HCT116 (cell line): ENCODE results near the gene GALNT13. TPM values are rescaled to one million over a fixed set of nuclear protein-coding genes. Genes with fewer than 3 reads are reported as not detected.

Source experiments
- ATAC-seq: fragments of 200-7000 bp; cut with Tn5 transposase; 2 replicates; pipeline ENCODE4 v1.9.1; 2020; ENCODE audit warnings: mild to moderate bottlenecking, moderate library complexity
- BruUV-seq: library from RNA; stranded (reverse); fragments of 400-500 nt; replicated peaks from 2 replicates; lab custom pipeline; 2021; lab: Mats Ljungman, UMichigan
- CTCF ChIA-PET: fragments of 300-600 bp; sonication (Branson Sonifier 250); formaldehyde crosslinking; loops from one replicate; lab custom pipeline; 2021; ENCODE audit warnings: antibody characterized with exemption; lab: Charles Lee
- POLR2A ChIA-PET: fragments of 300-600, 350-600 bp; sonication (Branson Sonifier 250); formaldehyde crosslinking; loops from one replicate; lab custom pipeline; 2021; ENCODE audit warnings: antibody characterized with exemption; lab: Charles Lee
- RAD21 ChIA-PET, 2 experiments: fragments of 300-600 bp; sonication (Branson Sonifier 250); formaldehyde crosslinking; loops; one replicate each; lab custom pipeline; 2023; ENCODE audit warnings: low total read pairs in 2 of 2; ENCODE audit not compliant: uncharacterized antibody in 2 of 2, unreplicated experiment in 2 of 2, low non-redundant PET in 1 of 2; lab: Charles Lee
- DNase-seq: peaks from one replicate; pipeline ENCODE4 v3.0.0-alpha.2; 2010; ENCODE audit warnings: low read depth, low spot score
- H2AFZ ChIP-seq: fragments of 200-600 bp; shearing (Covaris generic), sonication (generic); 2 replicates; pipeline ENCODE4 v1.6.1; 2017; ENCODE audit warnings: low read depth, mixed run types, mixed read lengths, antibody characterized with exemption, low read length; ENCODE audit not compliant: poor library complexity, severe bottlenecking
- H3K27ac ChIP-seq: 2 replicates; pipeline ENCODE4 v1.5.1; 2012; ENCODE audit warnings: low read depth, low read length
- H3K27me3 ChIP-seq: fragments of 200-600 bp; sonication (generic); 2 replicates; pipeline ENCODE4 v1.6.1; 2016; ENCODE audit warnings: mixed run types, low read length, mixed read lengths; ENCODE audit not compliant: insufficient read depth
- H3K36me3 ChIP-seq, 2 experiments: fragments of 200-500 bp in 1 of 2; fragments of 200-600 bp in 1 of 2; sonication (Bioruptor generic) in 1 of 2; sonication (generic) in 1 of 2; 2 replicates each; pipeline versions ENCODE4 v1.5.1 to v1.6.1; 2014 to 2016; ENCODE audit warnings: low read length in 2 of 2, inconsistent platforms in 1 of 2, mixed read lengths in 1 of 2, mixed run types in 1 of 2; ENCODE audit not compliant: insufficient read depth in 2 of 2, control insufficient read depth in 1 of 2
- H3K4me1 ChIP-seq, 2 experiments: fragments of 200-600 bp in 1 of 2; sonication (generic) in 1 of 2; 2 replicates each; pipeline versions ENCODE4 v1.5.1 to v1.6.1; 2012 to 2017; ENCODE audit warnings: low read length in 2 of 2, inconsistent platforms in 1 of 2, mild to moderate bottlenecking in 1 of 2, mixed read lengths in 1 of 2, mixed run types in 1 of 2, moderate library complexity in 1 of 2; ENCODE audit not compliant: insufficient read depth in 2 of 2, control insufficient read depth in 1 of 2
- H3K4me2 ChIP-seq: fragments of 200-600 bp; sonication (generic); 2 replicates; pipeline ENCODE4 v1.6.1; 2017; ENCODE audit warnings: mixed run types, low read length, mixed read lengths
- H3K4me3 ChIP-seq, 2 experiments: fragments of 200-600 bp in 1 of 2; sonication (generic) in 1 of 2; replicated peaks in 1 of 2; 2 replicates each; pipeline ENCODE4 v1.5.1; 2011 to 2016; ENCODE audit warnings: low read length in 2 of 2, control low read depth in 1 of 2, low read depth in 1 of 2, mild to moderate bottlenecking in 1 of 2, mixed read lengths in 1 of 2, mixed run types in 1 of 2
- H3K79me2 ChIP-seq: fragments of 200-600 bp; sonication (generic); 2 replicates; pipeline ENCODE4 v1.6.1; 2017; ENCODE audit warnings: mild to moderate bottlenecking, mixed run types, low read length, moderate library complexity, mixed read lengths; ENCODE audit not compliant: insufficient read depth
- H3K9ac ChIP-seq: fragments of 200-600 bp; sonication (generic); 2 replicates; pipeline ENCODE4 v1.6.1; 2016; ENCODE audit warnings: low read length, mixed read lengths
- H3K9me2 ChIP-seq: fragments of 200-600 bp; sonication (generic), shearing (Covaris generic); 2 replicates; pipeline ENCODE4 v1.6.1; 2017; ENCODE audit warnings: mixed run types, mild to moderate bottlenecking, moderate library complexity; ENCODE audit not compliant: insufficient read depth
- H3K9me3 ChIP-seq, 2 experiments: fragments of 200-500 bp in 1 of 2; fragments of 200-600 bp in 1 of 2; sonication (Bioruptor generic) in 1 of 2; sonication (generic) in 1 of 2; 2 replicates each; pipeline ENCODE4 v1.6.1; 2014 to 2017; ENCODE audit warnings: low read length in 2 of 2, mixed read lengths in 2 of 2, inconsistent platforms in 1 of 2, low read depth in 1 of 2, mild to moderate bottlenecking in 1 of 2, mixed run types in 1 of 2, moderate library complexity in 1 of 2; ENCODE audit not compliant: control insufficient read depth in 1 of 2, insufficient read depth in 1 of 2
- H4K20me1 ChIP-seq: fragments of 200-600 bp; sonication (generic), shearing (Covaris generic); 2 replicates; pipeline ENCODE4 v1.6.1; 2017; ENCODE audit warnings: mixed run types, mild to moderate bottlenecking, moderate library complexity; ENCODE audit not compliant: insufficient read depth
- CBX3 ChIP-seq: IDR thresholded peaks from 2 replicates; pipeline ENCODE4 v1.6.1; 2012; ENCODE audit warnings: low read depth
- EGR1 ChIP-seq: IDR thresholded peaks from 2 replicates; pipeline ENCODE4 v1.6.1; 2012; ENCODE audit warnings: low read depth
- ELF1 ChIP-seq: IDR thresholded peaks from 2 replicates; pipeline ENCODE4 v1.6.1; 2012; ENCODE audit warnings: low read depth, borderline replicate concordance
- EZH2 ChIP-seq: fragments of 200-600 bp; sonication (generic); IDR thresholded peaks from 2 replicates; pipeline ENCODE4 v1.6.1; 2017; ENCODE audit warnings: antibody characterized with exemption, mixed run types
- FOSL1 ChIP-seq: IDR thresholded peaks from 2 replicates; pipeline ENCODE4 v1.6.1; 2012; ENCODE audit warnings: low read depth
- JUND ChIP-seq: IDR thresholded peaks from 2 replicates; pipeline ENCODE4 v1.6.1; 2012
- POLR2A ChIP-seq: IDR thresholded peaks from 2 replicates; pipeline ENCODE4 v1.7.0; 2011; ENCODE audit warnings: borderline replicate concordance; ENCODE audit not compliant: insufficient read depth, insufficient read length; ENCODE audit errors: extremely low read depth
- POLR2AphosphoS5 ChIP-seq: IDR thresholded peaks from 2 replicates; pipeline ENCODE4 v1.6.1; 2011; ENCODE audit warnings: mild to moderate bottlenecking, low read depth, low read length, moderate library complexity
- RAD21 ChIP-seq: IDR thresholded peaks from 2 replicates; pipeline ENCODE4 v1.6.1; 2012; ENCODE audit warnings: low read depth, mild to moderate bottlenecking
- REST ChIP-seq: IDR thresholded peaks from 2 replicates; pipeline ENCODE4 v1.6.1; 2012; ENCODE audit warnings: low read depth
- SIN3A ChIP-seq: IDR thresholded peaks from 2 replicates; pipeline ENCODE4 v1.6.1; 2012; ENCODE audit warnings: low read depth
- SP1 ChIP-seq: IDR thresholded peaks from 2 replicates; pipeline ENCODE4 v1.6.1; 2012; ENCODE audit warnings: low read depth
- SRF ChIP-seq: IDR thresholded peaks from 2 replicates; pipeline ENCODE4 v1.6.1; 2012; ENCODE audit warnings: low read depth
- TCF7L2 ChIP-seq: IDR thresholded peaks from 2 replicates; pipeline ENCODE4 v1.7.0; 2011; ENCODE audit warnings: borderline replicate concordance, inconsistent platforms; ENCODE audit not compliant: insufficient read depth, insufficient read length; ENCODE audit errors: extremely low read depth
- YY1 ChIP-seq: IDR thresholded peaks from 2 replicates; pipeline ENCODE4 v1.6.1; 2011; ENCODE audit warnings: low read length, low read depth, moderate library complexity, mild to moderate bottlenecking; ENCODE audit not compliant: insufficient replicate concordance; ENCODE audit errors: extremely low read depth
- ZBTB33 ChIP-seq: IDR thresholded peaks from 2 replicates; pipeline ENCODE4 v1.6.1; 2011; ENCODE audit warnings: mild to moderate bottlenecking, low read length, moderate library complexity; ENCODE audit not compliant: insufficient replicate concordance; ENCODE audit errors: extremely low read depth
- ZFX ChIP-seq: fragments of 450-650 bp; IDR thresholded peaks from 2 replicates; pipeline ENCODE4 v1.6.1; 2017
- ZNF274 ChIP-seq: fragments of 200-500 bp; sonication (Bioruptor generic); IDR thresholded peaks from 2 replicates; pipeline ENCODE4 v1.6.1; 2014; ENCODE audit warnings: mild to moderate bottlenecking, low read depth, low read length, inconsistent platforms
- intact Hi-C: fragments of 100-400 bp; cut with micrococcal nuclease; formaldehyde crosslinking; loops from 2 replicates; pipeline ENCODE4 v1.10.0; 2022
- total RNA-seq: library from RNA; stranded (reverse); gene quantifications from one replicate; pipeline ENCODE4 v1.2.1, GENCODE V29; 2021; ENCODE audit not compliant: unreplicated experiment
- TF ChIP-seq, protein P1 (sequence below): IDR thresholded peaks from 2 replicates; pipeline ENCODE4 v1.6.1; 2012

The GALNT13 gene
- total RNA-seq, 1 experiment from 2014 or later, result 0.44 TPM

DNA sequence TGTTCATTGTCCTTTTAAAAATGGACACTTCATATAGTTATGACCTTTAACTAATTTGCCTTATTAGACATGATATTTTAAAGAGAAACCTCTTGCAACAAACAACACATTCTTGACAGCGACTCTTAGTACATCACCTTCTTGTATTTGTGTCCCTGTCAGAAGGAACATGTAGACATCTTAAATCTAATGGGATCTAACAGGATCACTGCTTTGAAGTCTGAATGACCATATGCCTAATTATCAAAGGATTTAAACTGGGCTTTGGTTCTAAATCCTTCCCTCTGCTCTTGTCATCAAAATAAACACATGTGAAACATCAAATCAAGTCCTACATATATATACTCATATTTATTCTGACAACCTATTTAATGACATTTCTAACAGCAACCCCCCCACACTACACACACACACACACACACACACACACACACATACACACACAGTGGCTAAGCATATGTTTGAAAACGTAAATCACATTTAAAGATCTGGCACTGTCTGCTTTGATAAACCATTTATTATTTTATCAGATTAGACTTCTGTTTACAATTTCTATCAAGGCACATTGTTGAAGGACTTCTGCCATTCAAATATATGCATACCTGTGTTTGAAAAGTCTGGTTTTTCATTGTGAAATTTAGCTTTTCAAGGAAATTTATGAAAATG is 4.2 kb downstream of the GALNT13 start:
- Histone ChIP-seq H3K4me1 (no peaks in the 10 kb centered on the region), H3K4me2 (no peak overlapping the region)
- TF ChIP-seq ZBTB33 (no peak), TCF7L2 (no peak), SIN3A (no peak), RAD21 (no peak), REST (no peak), ZFX (no peak), JUND (no peak), EGR1 (no peak), ELF1 (no peak), ZNF274 (no peak), POLR2AphosphoS5 (no peak), POLR2A (no peak), EZH2 (no peak), CBX3 (no peak), YY1 (no peak), FOSL1 (no peak), SRF (no peak), SP1 (no peak)
- TF ChIP-seq, protein P1, sequence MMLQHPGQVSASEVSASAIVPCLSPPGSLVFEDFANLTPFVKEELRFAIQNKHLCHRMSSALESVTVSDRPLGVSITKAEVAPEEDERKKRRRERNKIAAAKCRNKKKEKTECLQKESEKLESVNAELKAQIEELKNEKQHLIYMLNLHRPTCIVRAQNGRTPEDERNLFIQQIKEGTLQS, result no peak
- TF ChIP-seq, all 23 proteins: peak for 0
- H3K27ac ChIP-seq, result no peak overlapping the region
- no peaks in the 10 kb centered on the region for H3K27me3 ChIP-seq
- intact Hi-C loops, result no loop called here
- no peak overlapping the region for H3K4me3 ChIP-seq
- H2AFZ ChIP-seq, result no peak overlapping the region
- H3K79me2 ChIP-seq, result no peaks in the 10 kb centered on the region
- H3K9me3 ChIP-seq, result no peaks in the 10 kb centered on the region
- POLR2A ChIA-PET, result no interaction called here
- no peak overlapping the region for H3K9ac ChIP-seq
- DNase-seq (no peak), ATAC-seq (no peak)
- no TSS peak for BruUV-seq
- no peaks in the 10 kb centered on the region for H4K20me1 ChIP-seq
- CTCF ChIA-PET, result no interaction called here
- no peaks in the 10 kb centered on the region for H3K9me2 ChIP-seq
- H3K36me3 ChIP-seq, result no peaks in the 10 kb centered on the region
- RAD21 ChIA-PET, result no interaction called here
